HAP-1 (cell line): ENCODE measurements around the gene DNLZ.
"Not testable (repeated sequence)": the region's sequence is repeated elsewhere in the genome, so short reads cannot be mapped to it uniquely, and the experiment has no call there.

ENCODE experiments used
- DNase-seq, 2 experiments: peaks; one replicate each; pipeline ENCODE4 v3.0.0-alpha.2; 2016 to 2020; ENCODE audit warnings: low spot score in 2 of 2
- H3K27me3 ChIP-seq: fragments of 250-450 bp; sonication (Bioruptor Pico); 2 replicates; pipeline ENCODE4 v1.5.1; 2020; ENCODE audit warnings: low read depth, mild to moderate bottlenecking, moderate library complexity
- H3K36me3 ChIP-seq: fragments of 250-450 bp; sonication (Bioruptor Pico); replicated peaks from 2 replicates; pipeline ENCODE4 v1.5.1; 2020; ENCODE audit warnings: mild to moderate bottlenecking
- H3K4me1 ChIP-seq: fragments of 250-450 bp; sonication (Bioruptor Pico); 2 replicates; pipeline ENCODE4 v1.5.1; 2020; ENCODE audit warnings: mild to moderate bottlenecking
- H3K4me3 ChIP-seq: fragments of 250-450 bp; sonication (Bioruptor Pico); 2 replicates; pipeline ENCODE4 v1.5.1; 2020; ENCODE audit warnings: mild to moderate bottlenecking, moderate library complexity
- H3K9me3 ChIP-seq: fragments of 250-450 bp; sonication (Bioruptor Pico); 2 replicates; pipeline ENCODE4 v1.5.1; 2020; ENCODE audit warnings: mild to moderate bottlenecking, moderate library complexity
- in situ Hi-C: fragments of 300-500 bp; cut with MboI; formaldehyde crosslinking; loops from 3 replicates; pipeline ENCODE4 v1.14.3; 2020; ENCODE audit warnings: low sequenced_read_pairs, inconsistent platforms, mixed read lengths

The DNLZ gene

GRCh38 chr9:136319244-136319643 is 44.3 kb downstream of the DNLZ start:
- H3K4me3 ChIP-seq, H3K4me1 ChIP-seq, in situ Hi-C loops, DNase-seq, H3K36me3 ChIP-seq, H3K27me3 ChIP-seq: not testable (repeated sequence)
- H3K9me3 ChIP-seq: peaks cover 12% of the 10 kb centered on the region

GRCh38 chr9:136318776-136319241 is 44.7 kb downstream of the DNLZ start:
- no peak overlapping the region for H3K4me3 ChIP-seq
- H3K4me1 ChIP-seq: no peaks in the 10 kb centered on the region
- DNase-seq: no peak
- no peaks in the 10 kb centered on the region for H3K36me3 ChIP-seq
- H3K27me3 ChIP-seq: no peaks in the 10 kb centered on the region
- peaks cover 12% of the 10 kb centered on the region for H3K9me3 ChIP-seq
- in situ Hi-C loops: no loop called here

GRCh38 chr9:136318111-136318775 is 45.3 kb downstream of the DNLZ start:
- Histone ChIP-seq H3K4me3 (no peak overlapping the region), H3K4me1 (no peaks in the 10 kb centered on the region), H3K27me3 (no peaks in the 10 kb centered on the region), H3K9me3 (peaks cover 12% of the 10 kb centered on the region), H3K36me3 (no peaks in the 10 kb centered on the region)
- no peak for DNase-seq
- in situ Hi-C loops: no loop called here

GRCh38 chr9:136317695-136318094 is 45.8 kb downstream of the DNLZ start:
- no peaks in the 10 kb centered on the region for H3K4me1 ChIP-seq
- H3K36me3 ChIP-seq: no peaks in the 10 kb centered on the region
- H3K27me3 ChIP-seq: no peaks in the 10 kb centered on the region

GRCh38 chr9:136316896-136317676 is 46.5 kb downstream of the DNLZ start:
- Histone ChIP-seq H3K9me3 (peaks cover 12% of the 10 kb centered on the region), H3K4me3 (no peak overlapping the region), H3K27me3 (no peaks in the 10 kb centered on the region), H3K4me1 (no peaks in the 10 kb centered on the region), H3K36me3 (no peaks in the 10 kb centered on the region)
- DNase-seq: no peak
- in situ Hi-C loops: no loop called here

More at GRCh38 chr9:136317695-136318094, 45.8 kb downstream of the DNLZ start:
- H3K4me3 ChIP-seq: no peak overlapping the region
- no peak for DNase-seq
- H3K9me3 ChIP-seq: peaks cover 12% of the 10 kb centered on the region
- in situ Hi-C loops: no loop called here

- Histone ChIP-seq H3K9me3 (peaks cover 12% of the 10 kb centered on the region), H3K27me3 (no peaks in the 10 kb centered on the region), H3K4me3 (no peak overlapping the region), H3K4me1 (no peaks in the 10 kb centered on the region), H3K36me3 (no peaks in the 10 kb centered on the region)
- no peak for DNase-seq
- in situ Hi-C loops: no loop called here
These were observed 47.2 kb downstream of the DNLZ start for GRCh38 chr9:136316271-136316751.

- Histone ChIP-seq H3K36me3 (no peaks in the 10 kb centered on the region), H3K9me3 (peaks cover 12% of the 10 kb centered on the region), H3K4me1 (no peaks in the 10 kb centered on the region), H3K4me3 (no peak overlapping the region), H3K27me3 (no peaks in the 10 kb centered on the region)
- in situ Hi-C loops: no loop called here
- no peak for DNase-seq
These were observed 48.6 kb downstream of the DNLZ start for GRCh38 chr9:136314944-136315343.

GRCh38 chr9:136314056-136314416 is 49.5 kb downstream of the DNLZ start:
- H3K9me3 ChIP-seq: peaks cover 12% of the 10 kb centered on the region
- no peak overlapping the region for H3K4me3 ChIP-seq
- no peaks in the 10 kb centered on the region for H3K36me3 ChIP-seq
- H3K4me1 ChIP-seq: no peaks in the 10 kb centered on the region
- no peak for DNase-seq
- H3K27me3 ChIP-seq: no peaks in the 10 kb centered on the region
- in situ Hi-C loops: no loop called here

GRCh38 chr9:136313111-136314055 is 50.2 kb downstream of the DNLZ start:
- no peaks in the 10 kb centered on the region for H3K4me1 ChIP-seq
- peaks cover 13% of the 10 kb centered on the region for H3K9me3 ChIP-seq
- no peak overlapping the region for H3K4me3 ChIP-seq
- no peak for DNase-seq
- no peaks in the 10 kb centered on the region for H3K27me3 ChIP-seq
- no peaks in the 10 kb centered on the region for H3K36me3 ChIP-seq
- in situ Hi-C loops: no loop called here

- DNase-seq: no peak
- H3K27me3 ChIP-seq: no peaks in the 10 kb centered on the region
- in situ Hi-C loops: no loop called here
- H3K4me3 ChIP-seq: no peak overlapping the region
- no peaks in the 10 kb centered on the region for H3K4me1 ChIP-seq
- H3K36me3 ChIP-seq: no peaks in the 10 kb centered on the region
- peaks cover 15% of the 10 kb centered on the region for H3K9me3 ChIP-seq
These were observed 51.1 kb downstream of the DNLZ start for GRCh38 chr9:136312436-136312835.

- no peak overlapping the region for H3K4me3 ChIP-seq
- in situ Hi-C loops: no loop called here
These were observed 51.6 kb downstream of the DNLZ start for GRCh38 chr9:136312009-136312375.

GRCh38 chr9:136311051-136312008 is 52.2 kb downstream of the DNLZ start:
- Histone ChIP-seq H3K36me3 (no peaks in the 10 kb centered on the region), H3K4me1 (no peaks in the 10 kb centered on the region), H3K9me3 (peaks cover 15% of the 10 kb centered on the region), H3K4me3 (no peak overlapping the region), H3K27me3 (no peaks in the 10 kb centered on the region)
- peak in 1 of 2 experiments; percentile 32 for DNase-seq
- in situ Hi-C loops: no loop called here

More at GRCh38 chr9:136312009-136312375, 51.6 kb downstream of the DNLZ start:
- H3K9me3 ChIP-seq: peaks cover 15% of the 10 kb centered on the region
- no peaks in the 10 kb centered on the region for H3K4me1 ChIP-seq
- H3K36me3 ChIP-seq: no peaks in the 10 kb centered on the region
- no peaks in the 10 kb centered on the region for H3K27me3 ChIP-seq
- no peak for DNase-seq
